CD4-positive, alpha-beta T cell treated with Interleukin-15 for 1 hour (primary cell): Measurements from ENCODE around the gene DHX34.
A peak's percentile ranks its signal among the peaks of the same experiment; 100 is the strongest.
"Not testable (repeated sequence)": the region's sequence is repeated elsewhere in the genome, so short reads cannot be mapped to it uniquely, and the experiment has no call there.

ENCODE experiments used
- DNase-seq: peaks from one replicate; pipeline ENCODE4 v3.0.0-alpha.2; 2020

Gene DHX34

GRCh38 chr19:47391510-47392223, 42.6 kb downstream of the DHX34 start:
- peak; percentile 75 for DNase-seq

GRCh38 chr19:47398707-47399597, 49.8 kb downstream of the DHX34 start:
- DNase-seq, result no peak

GRCh38 chr19:47402504-47402903, 53.4 kb downstream of the DHX34 start:
- DNase-seq, result no peak

- no peak for DNase-seq
These were observed 55.5 kb downstream of the DHX34 start for GRCh38 chr19:47404334-47405196.

GRCh38 chr19:47405197-47405550, 56.1 kb downstream of the DHX34 start:
- DNase-seq, result no peak

GRCh38 chr19:47405854-47406417, 56.8 kb downstream of the DHX34 start:
- no peak for DNase-seq

GRCh38 chr19:47406711-47407416, 57.7 kb downstream of the DHX34 start:
- DNase-seq, result no peak

GRCh38 chr19:47407417-47407774, 58.3 kb downstream of the DHX34 start:
- no peak for DNase-seq

- no peak for DNase-seq
These were observed 59.2 kb downstream of the DHX34 start for GRCh38 chr19:47408156-47408938.

- no peak for DNase-seq
These were observed 62.0 kb downstream of the DHX34 start for GRCh38 chr19:47411101-47411500.

GRCh38 chr19:47411696-47412095, 62.6 kb downstream of the DHX34 start:
- DNase-seq, result not testable (repeated sequence)

GRCh38 chr19:47413941-47414340, 64.8 kb downstream of the DHX34 start:
- DNase-seq, result no peak

GRCh38 chr19:47414469-47414868, 65.4 kb downstream of the DHX34 start:
- no peak for DNase-seq

GRCh38 chr19:47415953-47416642, 67.0 kb downstream of the DHX34 start:
- no peak for DNase-seq

GRCh38 chr19:47416643-47416985, 67.5 kb downstream of the DHX34 start:
- DNase-seq, result no peak

GRCh38 chr19:47417107-47417745, 68.1 kb downstream of the DHX34 start:
- DNase-seq, result no peak

GRCh38 chr19:47417746-47418691, 68.9 kb downstream of the DHX34 start:
- no peak for DNase-seq

GRCh38 chr19:47418692-47419029, 69.5 kb downstream of the DHX34 start:
- no peak for DNase-seq

- no peak for DNase-seq
These were observed 70.1 kb downstream of the DHX34 start, which contains the start of gene MEIS3 for GRCh38 chr19:47419030-47419783. MEIS3 (minus strand) TSS chr19:47419527; CDS start chr19:47419081, 446 bp downstream.
